Erythroblast (primary cell): ENCODE results near the gene PROX2.

Experiments used
- DNase-seq, 2 experiments: peaks; one replicate each; lab custom pipeline; 2025; lab: John Stamatoyannopoulos, UW
- GATA1 ChIP-seq: IDR thresholded peaks from 2 replicates; pipeline ENCODE4 v1.6.1; 2011; ENCODE audit warnings: low read depth, mild to moderate bottlenecking, control low read depth, low read length, moderate library complexity
- POLR2A ChIP-seq: IDR thresholded peaks from 2 replicates; pipeline ENCODE4 v1.6.1; 2011; ENCODE audit warnings: mild to moderate bottlenecking, low read length

Gene PROX2

DNA sequence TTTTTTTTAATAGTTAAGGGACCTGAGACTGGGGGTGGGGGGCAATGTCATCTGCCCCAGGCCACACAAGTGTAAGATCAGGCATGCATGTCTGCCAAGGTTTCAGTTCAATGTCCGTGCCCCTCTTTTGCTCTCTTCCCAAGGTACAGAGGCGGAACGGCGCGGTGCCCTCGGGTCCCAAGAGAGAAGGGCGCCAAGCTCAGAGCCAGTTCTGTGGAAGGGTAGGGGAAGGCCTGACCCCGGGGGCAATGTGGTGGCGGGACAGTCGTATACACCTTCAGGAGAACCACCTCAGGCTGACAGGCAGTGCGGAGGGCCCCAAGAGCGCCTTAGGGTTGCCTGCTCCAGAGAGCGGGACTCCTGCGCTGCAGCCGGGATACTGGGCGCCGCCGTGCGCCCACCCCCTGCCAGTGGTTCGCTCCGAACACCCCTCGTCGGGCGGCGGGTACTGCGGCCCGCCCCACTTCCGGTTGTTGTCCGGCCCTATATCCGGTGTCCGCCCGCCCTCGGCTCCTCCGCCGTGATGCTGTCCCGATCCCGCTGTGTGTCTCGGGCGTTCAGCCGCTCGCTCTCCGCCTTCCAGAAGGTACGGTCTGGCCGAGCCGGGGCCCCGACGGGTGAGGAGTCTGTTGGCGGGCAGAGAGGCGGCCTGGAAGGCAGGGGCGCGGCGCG is 5.6 kb upstream of the PROX2 start, which contains the start of gene DLST:
TSS of gene DLST (plus strand) at position 486 of the 672 bp plus-strand sequence. CDS start at position 524, 38 bp downstream.
- TF ChIP-seq POLR2A (peak; percentile 93), GATA1 (no peak)

DNA sequence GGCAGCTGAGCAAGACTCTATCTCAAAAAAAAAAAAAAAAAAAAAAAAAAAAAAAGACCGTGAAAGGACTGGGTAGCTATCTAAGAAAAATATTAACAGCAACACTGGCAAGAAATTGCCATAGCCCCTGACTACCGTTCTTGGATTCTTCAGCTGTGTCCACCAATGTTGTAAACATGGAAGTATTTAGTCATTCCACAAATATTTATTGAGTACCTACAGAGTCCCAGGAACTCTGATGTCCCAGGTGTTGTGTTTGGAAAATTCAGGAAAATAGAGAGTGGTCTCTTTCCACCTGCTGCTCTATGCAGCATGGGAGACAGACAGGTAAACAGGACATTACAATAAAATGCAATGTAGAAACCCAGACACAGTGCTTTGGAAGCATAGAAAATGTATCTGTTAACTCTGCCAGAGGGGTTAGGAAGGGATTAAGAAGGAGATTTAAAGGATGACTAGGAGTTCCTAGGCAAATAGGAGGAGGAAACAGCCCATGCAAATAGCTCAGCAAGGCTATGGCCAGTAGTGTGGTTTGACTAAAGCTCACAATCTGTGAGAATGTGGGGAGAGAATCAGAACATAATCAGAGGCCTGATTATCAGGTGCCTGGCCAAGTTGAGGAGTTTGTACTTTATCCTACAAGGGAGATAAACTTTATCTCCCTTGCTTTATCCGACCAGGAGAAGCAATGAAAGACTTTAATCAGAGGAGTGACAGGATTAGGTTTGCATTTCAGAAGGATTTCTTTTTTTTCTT is 3.7 kb upstream of the PROX2 start:
- no peak for DNase-seq
- TF ChIP-seq GATA1 = no peak
- no peak for TF ChIP-seq POLR2A

More for the DNA sequence above, 5.6 kb upstream of the PROX2 start, which contains the start of gene DLST:
- peak; percentile 93 to 95 for DNase-seq

DNA sequence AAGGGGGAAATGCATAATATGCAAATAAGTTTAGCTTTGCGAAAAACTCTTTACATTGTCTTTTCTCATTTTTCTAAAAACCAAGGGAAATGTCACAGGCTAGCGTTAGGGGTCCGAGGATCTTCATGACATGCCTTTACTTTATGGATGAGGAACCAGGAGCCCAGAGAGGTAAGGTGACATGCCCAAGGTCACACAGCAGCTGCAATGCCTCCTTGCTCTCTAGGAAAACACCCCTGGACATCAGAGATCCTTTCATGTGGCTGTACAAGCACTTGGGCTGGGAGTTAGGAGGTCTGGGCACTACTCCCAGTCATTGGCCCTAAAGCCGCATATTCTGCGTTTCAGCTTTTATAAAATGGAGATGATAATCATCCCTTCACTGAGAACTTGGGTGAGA is 741 bp downstream of the PROX2 start:
- TF ChIP-seq GATA1 (no peak), POLR2A (no peak)
- DNase-seq = no peak

DNA sequence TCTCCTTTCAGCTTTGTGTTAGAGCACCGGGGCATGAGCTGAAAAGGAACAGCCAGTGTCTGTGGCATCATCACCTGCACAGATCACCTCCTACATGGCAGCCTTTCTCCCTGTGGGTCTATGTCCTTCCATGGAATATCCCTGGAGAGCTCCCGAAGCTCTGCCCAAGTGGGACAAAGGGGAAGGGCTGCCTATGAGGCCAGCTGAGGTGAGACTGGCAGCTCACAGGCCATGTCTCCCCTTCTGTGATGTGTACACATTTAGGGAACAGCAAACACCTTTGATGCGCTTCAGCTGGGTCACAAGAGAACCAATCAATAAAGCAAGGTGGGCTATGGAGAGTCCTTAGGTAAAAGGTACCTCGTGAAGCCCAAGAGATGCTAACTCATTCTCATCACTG is 4.1 kb downstream of the PROX2 start:
- no peak for TF ChIP-seq GATA1
- TF ChIP-seq POLR2A = no peak
- DNase-seq = no peak

DNA sequence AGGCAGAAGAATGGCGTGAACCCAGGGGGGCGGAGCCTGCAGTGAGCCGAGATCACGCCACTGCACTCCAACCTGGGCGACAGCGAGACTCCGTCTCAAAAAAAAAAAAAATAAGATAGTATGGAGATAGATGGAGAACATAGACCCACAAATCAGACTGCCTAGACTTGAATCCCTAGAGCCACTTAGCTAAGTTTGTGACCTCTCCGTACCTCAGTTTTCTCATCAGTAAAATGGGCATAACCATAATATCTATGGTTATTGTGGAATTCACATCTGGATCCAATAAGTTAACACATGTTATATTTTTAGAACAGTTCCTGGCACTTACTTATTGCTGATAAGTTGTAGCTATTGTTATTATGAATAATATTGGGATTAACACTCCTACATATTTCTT is 7.2 kb downstream of the PROX2 start:
- TF ChIP-seq GATA1 (no peak), POLR2A (no peak)
- DNase-seq = no peak

DNA sequence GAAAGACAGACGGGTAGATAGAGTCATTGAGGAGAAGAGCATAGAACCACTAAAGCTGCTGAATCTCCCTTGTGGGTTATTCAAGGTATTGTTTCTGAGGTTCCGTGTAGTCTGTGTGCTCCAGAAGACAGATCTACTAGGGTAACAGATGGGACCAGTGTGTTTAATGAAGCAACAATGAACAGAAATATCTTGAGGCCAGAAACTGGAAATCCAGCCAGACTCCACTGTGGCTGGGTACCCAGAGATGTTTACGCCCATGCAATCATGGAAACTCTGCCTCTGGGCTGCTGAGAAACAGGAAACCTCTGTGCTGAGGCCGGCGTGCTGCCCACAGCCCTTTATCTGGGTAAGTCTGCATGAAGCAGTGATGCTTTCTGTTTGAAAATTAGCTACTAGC is 8.3 kb downstream of the PROX2 start:
- TF ChIP-seq GATA1 = no peak
- TF ChIP-seq POLR2A = no peak
- no peak for DNase-seq

DNA sequence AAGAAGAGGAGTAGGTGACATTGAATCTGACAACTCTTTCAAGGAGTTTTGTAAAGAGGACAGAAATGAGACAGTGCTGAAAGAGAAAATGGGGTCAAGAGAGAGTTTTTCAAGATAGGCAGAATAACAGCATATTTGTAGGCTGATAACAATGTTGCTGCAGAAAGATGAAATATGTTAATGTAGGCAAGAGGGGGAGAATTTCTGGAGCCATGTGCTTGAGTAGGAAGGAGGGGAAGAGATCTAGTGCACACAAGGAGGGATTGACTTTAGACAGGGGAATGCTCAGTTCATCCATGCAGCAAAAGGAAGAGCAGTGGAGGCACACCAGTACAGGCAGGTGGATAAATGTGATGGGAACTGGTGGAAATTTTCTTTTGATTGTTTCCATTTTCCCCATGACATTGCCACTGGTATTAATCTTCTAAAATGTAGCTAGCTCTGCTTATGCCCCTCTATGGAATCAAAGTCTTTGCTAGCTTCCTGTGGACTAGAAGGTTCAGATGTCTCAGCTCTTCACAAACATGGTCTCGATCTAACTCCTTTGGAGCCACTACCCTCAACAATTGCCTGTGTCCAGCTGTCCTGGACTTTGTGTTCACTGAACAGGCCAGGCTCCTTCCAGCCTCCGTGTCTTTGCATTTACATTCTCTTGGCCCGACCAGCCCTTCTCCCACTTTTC is 9.1 kb downstream of the PROX2 start:
- no peak for DNase-seq
- no peak for TF ChIP-seq POLR2A
- TF ChIP-seq GATA1 = no peak

DNA sequence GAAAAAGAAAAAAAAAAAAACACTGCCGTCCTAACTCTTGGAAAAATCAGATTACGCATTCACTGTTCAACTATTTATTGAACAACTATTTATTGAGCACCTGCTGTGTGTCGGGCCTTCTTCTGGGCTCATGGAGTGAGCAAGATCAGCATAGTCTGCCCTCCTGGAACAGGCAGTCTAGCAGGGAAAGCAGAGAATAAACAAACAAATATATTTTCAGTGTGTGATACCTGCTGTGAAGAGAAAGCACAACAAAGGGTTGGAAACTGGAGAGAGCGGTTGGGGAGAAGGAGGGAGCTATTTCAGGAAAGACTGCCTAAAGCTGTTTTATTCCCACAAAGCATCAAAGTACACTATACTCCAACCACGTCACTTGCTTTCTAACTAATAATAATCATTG is 10.8 kb downstream of the PROX2 start:
- no peak for DNase-seq
- TF ChIP-seq GATA1 (no peak), POLR2A (no peak)

DNA sequence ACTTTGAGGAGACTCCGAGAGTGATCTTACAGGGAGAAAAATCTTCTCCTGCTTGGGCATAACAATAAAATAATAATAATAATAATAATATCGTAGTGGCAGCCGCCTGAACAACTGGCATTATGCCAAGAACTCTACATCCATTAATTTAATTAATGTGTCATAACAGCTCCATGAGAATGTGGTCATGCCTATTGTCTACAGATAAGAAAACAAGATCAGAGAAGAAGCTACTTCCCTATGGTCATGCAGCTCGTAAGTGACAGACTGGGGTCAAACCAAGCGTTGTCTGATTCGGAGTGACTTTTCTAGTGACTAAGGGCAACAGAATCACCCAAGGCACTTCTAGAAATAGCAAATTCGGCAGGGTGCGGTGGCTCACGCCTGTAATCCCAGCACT is 11.7 kb downstream of the PROX2 start:
- TF ChIP-seq POLR2A (no peak), GATA1 (no peak)
- no peak for DNase-seq

DNA sequence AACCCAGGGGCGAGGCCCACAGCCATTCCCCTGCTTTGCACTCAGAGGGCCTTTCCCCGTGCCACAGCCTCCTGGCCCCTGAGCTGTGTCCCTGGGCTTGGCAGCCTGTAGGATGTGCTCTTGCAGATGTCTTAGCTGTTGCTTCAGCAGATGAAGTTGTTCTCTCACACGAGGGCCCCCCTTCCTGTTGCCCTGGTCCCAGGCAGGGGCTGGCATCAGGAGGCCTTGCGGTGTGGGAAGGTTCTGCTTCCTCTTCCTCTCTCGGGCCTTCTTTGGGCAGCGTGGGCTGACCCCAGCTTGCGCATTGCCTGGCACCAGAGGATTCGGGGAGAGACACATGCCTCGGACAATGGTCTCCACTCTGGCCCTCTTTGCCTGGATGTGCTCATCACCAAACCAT is 12.7 kb downstream of the PROX2 start:
- DNase-seq = no peak
- TF ChIP-seq POLR2A (no peak), GATA1 (no peak)

DNA sequence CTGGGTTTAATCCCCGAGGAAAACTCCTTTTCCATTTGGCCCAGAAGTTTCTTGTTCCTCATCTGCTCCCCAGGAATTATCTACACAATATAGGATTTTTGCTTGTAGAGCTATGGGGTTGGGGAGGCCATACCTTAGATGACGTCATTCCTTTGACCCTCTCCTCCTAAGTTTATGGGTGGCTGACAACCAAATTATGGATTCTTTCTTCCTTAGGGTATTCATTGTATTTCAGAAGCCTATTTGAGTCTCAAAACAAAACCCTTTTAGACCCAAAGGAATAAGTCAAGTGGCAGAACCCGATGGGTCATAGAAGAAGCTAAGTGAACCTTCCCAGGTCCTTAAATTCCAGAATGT is 14.2 kb downstream of the PROX2 start:
- TF ChIP-seq POLR2A (no peak), GATA1 (no peak)
- no peak for DNase-seq

DNA sequence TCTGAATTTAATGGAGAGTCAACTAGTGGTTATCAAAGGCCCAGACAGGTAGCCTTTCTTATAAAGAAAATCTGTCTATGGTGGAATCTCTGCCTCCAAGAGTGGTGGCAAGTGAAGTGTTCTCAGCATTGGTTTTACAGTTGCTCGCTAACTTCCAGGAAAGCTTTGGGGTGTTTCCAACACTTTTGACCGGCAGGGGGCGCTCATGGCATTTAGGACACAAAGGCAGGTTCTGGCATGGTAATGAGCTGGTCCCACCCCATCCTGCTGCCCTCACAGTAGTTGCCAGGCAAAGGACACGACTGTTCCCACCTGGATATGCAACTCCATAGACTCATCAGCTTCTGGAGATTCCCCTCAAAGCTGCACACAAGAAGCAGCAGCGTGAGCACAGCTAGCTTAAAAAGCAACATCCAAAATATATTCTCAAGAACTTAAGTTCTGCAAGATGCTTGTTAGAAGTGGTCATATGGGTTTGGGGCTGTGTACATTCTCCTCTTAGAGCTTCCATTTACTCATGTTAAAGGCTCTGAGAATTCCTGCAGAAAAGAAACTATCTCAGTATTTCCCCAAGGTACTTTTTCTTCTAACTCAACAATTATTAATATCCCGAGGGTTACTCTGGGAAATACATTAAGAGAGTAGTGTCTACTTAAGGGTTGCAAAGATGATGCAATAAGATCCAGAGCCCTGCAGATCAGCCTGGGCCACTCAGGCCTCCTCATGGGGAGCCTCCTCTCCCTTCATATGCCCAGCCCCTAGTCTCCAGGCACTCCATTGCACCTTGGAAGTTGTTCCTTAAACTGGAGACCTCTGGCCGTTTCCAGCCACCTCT is 14.8 kb downstream of the PROX2 start:
- DNase-seq = peak; percentile 83 to 93
- TF ChIP-seq GATA1 (no peak), POLR2A (no peak)
